PC-3 (cell line): ENCODE results near the gene ATIC. TPM values are rescaled to one million over a fixed set of nuclear protein-coding genes. Genes with fewer than 3 reads are reported as not detected.

Source experiments
- ATAC-seq: fragments of 200-7000 bp; cut with Tn5 transposase; 2 replicates; pipeline ENCODE4 v1.9.1; 2020; ENCODE audit warnings: mild to moderate bottlenecking, moderate library complexity
- BruUV-seq: library from RNA; stranded (reverse); fragments of 400-500 nt; replicated peaks from 2 replicates; lab custom pipeline; 2021; lab: Mats Ljungman, UMichigan
- CTCF ChIA-PET: fragments of 300-600 bp; sonication (Branson Sonifier 250); formaldehyde crosslinking; loops from one replicate; lab custom pipeline; 2022; ENCODE audit warnings: antibody characterized with exemption; lab: Charles Lee
- POLR2A ChIA-PET: fragments of 300-600 bp; sonication (Branson Sonifier 250); formaldehyde crosslinking; loops from one replicate; lab custom pipeline; 2022; ENCODE audit warnings: antibody characterized with exemption; ENCODE audit not compliant: unreplicated experiment; lab: Charles Lee
- DNase-seq: peaks from one replicate; pipeline ENCODE4 v3.0.0-alpha.2; 2015
- H2AFZ ChIP-seq: fragments of 300-600 bp; sonication (generic); 2 replicates; pipeline ENCODE4 v1.6.0; 2016; ENCODE audit warnings: antibody characterized with exemption, low read length
- H3F3A ChIP-seq: fragments of 300-600 bp; sonication (generic); one replicate; pipeline ENCODE4 v1.6.0; 2017; ENCODE audit warnings: antibody characterized with exemption, low read length, control low read depth, mild to moderate bottlenecking; ENCODE audit not compliant: unreplicated experiment
- H3K27ac ChIP-seq: fragments of 300-600 bp; sonication (generic); 2 replicates; pipeline ENCODE4 v1.5.1; 2016; ENCODE audit warnings: mild to moderate bottlenecking, low read length
- H3K27me3 ChIP-seq: fragments of 300-600 bp; sonication (generic); 2 replicates; pipeline ENCODE4 v1.6.1; 2016; ENCODE audit warnings: low read length, mixed read lengths
- H3K36me3 ChIP-seq: fragments of 300-600 bp; sonication (generic); 2 replicates; pipeline ENCODE4 v1.6.1; 2016; ENCODE audit warnings: low read depth, mixed run types, low read length, mixed read lengths
- H3K4me1 ChIP-seq: fragments of 300-600 bp; sonication (generic); 2 replicates; pipeline ENCODE4 v1.5.1; 2016; ENCODE audit warnings: low read length; ENCODE audit not compliant: insufficient read depth
- H3K4me2 ChIP-seq: fragments of 300-600 bp; sonication (generic); 2 replicates; pipeline ENCODE4 v1.6.0; 2016; ENCODE audit warnings: low read length
- H3K4me3 ChIP-seq: fragments of 300-600 bp; sonication (generic); 2 replicates; pipeline ENCODE4 v1.5.1; 2016; ENCODE audit warnings: mild to moderate bottlenecking, low read length, mixed read lengths
- H3K79me2 ChIP-seq: fragments of 300-600 bp; sonication (generic); 2 replicates; pipeline ENCODE4 v1.6.1; 2017; ENCODE audit warnings: low read length, mixed read lengths
- H3K9ac ChIP-seq: fragments of 300-600 bp; sonication (generic); 2 replicates; pipeline ENCODE4 v1.6.0; 2016; ENCODE audit warnings: mild to moderate bottlenecking, low read length
- H3K9me2 ChIP-seq: fragments of 300-600 bp; sonication (generic); replicated peaks from 2 replicates; pipeline ENCODE4 v1.6.1; 2016; ENCODE audit warnings: mixed run types, low read length, mixed read lengths
- H3K9me3 ChIP-seq: fragments of 300-600 bp; sonication (generic); 2 replicates; pipeline ENCODE4 v1.6.1; 2016; ENCODE audit warnings: low read length, mixed read lengths
- H4K20me1 ChIP-seq: fragments of 300-600 bp; sonication (generic); 2 replicates; pipeline ENCODE4 v1.6.1; 2016; ENCODE audit warnings: low read length, mixed read lengths
- EZH2 ChIP-seq: fragments of 300-600 bp; sonication (generic); IDR thresholded peaks from one replicate; pipeline ENCODE4 v1.6.1; 2017; ENCODE audit warnings: antibody characterized with exemption, mild to moderate bottlenecking, low read length; ENCODE audit not compliant: unreplicated experiment
- EZH2phosphoT487 ChIP-seq: fragments of 300-600 bp; sonication (generic); IDR thresholded peaks from 2 replicates; pipeline ENCODE4 v1.6.1; 2018; ENCODE audit warnings: mild to moderate bottlenecking, antibody characterized with exemption, low read length, borderline replicate concordance
- intact Hi-C: fragments of 100-400 bp; cut with micrococcal nuclease; formaldehyde crosslinking; loops from 2 replicates; pipeline ENCODE4 v1.9.0; 2023
- total RNA-seq: library from RNA; depleted of rRNA; stranded (reverse); fragments of >200 nt; gene quantifications from 2 replicates; pipeline ENCODE4 v1.2.3, GENCODE V29; 2014
- TF ChIP-seq, protein P1 (sequence below): fragments of 300-600 bp; sonication (generic); conservative IDR thresholded peaks from 2 replicates; pipeline ENCODE4 v1.5.1; 2017; ENCODE audit warnings: antibody characterized with exemption, low read depth, mild to moderate bottlenecking, low read length

ATIC gene
- total RNA-seq, 1 experiment from 2014 or later = 41.7 TPM

GRCh38 chr2:215313255-215313613 lies 1.4 kb downstream of the ATIC start:
- DNase-seq (no peak), ATAC-seq (no peak)
- no peak overlapping the region for H2AFZ ChIP-seq
- TF ChIP-seq EZH2phosphoT487 = no peak
- TF ChIP-seq, protein P1, sequence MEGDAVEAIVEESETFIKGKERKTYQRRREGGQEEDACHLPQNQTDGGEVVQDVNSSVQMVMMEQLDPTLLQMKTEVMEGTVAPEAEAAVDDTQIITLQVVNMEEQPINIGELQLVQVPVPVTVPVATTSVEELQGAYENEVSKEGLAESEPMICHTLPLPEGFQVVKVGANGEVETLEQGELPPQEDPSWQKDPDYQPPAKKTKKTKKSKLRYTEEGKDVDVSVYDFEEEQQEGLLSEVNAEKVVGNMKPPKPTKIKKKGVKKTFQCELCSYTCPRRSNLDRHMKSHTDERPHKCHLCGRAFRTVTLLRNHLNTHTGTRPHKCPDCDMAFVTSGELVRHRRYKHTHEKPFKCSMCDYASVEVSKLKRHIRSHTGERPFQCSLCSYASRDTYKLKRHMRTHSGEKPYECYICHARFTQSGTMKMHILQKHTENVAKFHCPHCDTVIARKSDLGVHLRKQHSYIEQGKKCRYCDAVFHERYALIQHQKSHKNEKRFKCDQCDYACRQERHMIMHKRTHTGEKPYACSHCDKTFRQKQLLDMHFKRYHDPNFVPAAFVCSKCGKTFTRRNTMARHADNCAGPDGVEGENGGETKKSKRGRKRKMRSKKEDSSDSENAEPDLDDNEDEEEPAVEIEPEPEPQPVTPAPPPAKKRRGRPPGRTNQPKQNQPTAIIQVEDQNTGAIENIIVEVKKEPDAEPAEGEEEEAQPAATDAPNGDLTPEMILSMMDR = no peak
- TF ChIP-seq EZH2 = no peak
- H3K9ac ChIP-seq = no peak overlapping the region
- H3K9me3 ChIP-seq = no peaks in the 10 kb centered on the region
- peak overlapping the region; percentile 96 for H3K4me3 ChIP-seq
- ChIA-PET POLR2A (no interaction called here), CTCF (no interaction called here)
- H3K4me1 ChIP-seq = peaks cover 49% of the 10 kb centered on the region
- no TSS peak for BruUV-seq
- peak overlapping the region; percentile 100 for H3K4me2 ChIP-seq
- peaks cover 51% of the 10 kb centered on the region for H3K79me2 ChIP-seq
- H3K9me2 ChIP-seq = no peaks in the 10 kb centered on the region
- no peaks in the 10 kb centered on the region for H3F3A ChIP-seq
- intact Hi-C loops = loop anchor here (10.0 kb wide), 1 partner anchor 222 kb away; no protein-coding TSS in a partner anchor
- H3K27ac ChIP-seq = no peak overlapping the region
- H3K36me3 ChIP-seq = peaks cover 27% of the 10 kb centered on the region
- no peaks in the 10 kb centered on the region for H4K20me1 ChIP-seq
- no peaks in the 10 kb centered on the region for H3K27me3 ChIP-seq

DNA sequence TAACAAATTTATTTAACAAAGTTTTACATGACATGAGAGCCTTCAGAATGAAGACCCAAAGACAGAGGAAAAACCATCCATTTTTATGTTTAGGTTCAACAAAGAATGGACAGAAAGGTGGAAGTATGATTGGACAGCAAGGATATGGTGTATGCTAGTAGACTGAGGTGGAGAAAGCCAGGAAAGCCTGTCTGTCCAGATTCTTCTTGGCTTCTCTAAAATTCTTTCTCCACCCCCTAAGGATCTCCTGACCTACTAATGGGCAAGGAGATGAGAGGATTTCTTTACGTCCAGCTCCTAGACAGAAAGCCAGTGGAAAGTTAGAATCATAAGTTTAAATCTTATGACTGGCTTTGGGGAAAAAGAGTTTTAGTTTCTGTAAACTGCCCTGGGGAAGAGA lies 3.0 kb downstream of the ATIC start:
- intact Hi-C loops = loop anchor here (10.0 kb wide), 1 partner anchor 220 kb away; no protein-coding TSS in a partner anchor
- BruUV-seq = no TSS peak
- no peak overlapping the region for H3K27ac ChIP-seq

GRCh38 chr2:215315301-215315700 lies 3.4 kb downstream of the ATIC start:
- no peak for ATAC-seq
- Histone ChIP-seq H3K9me3 (no peaks in the 10 kb centered on the region), H3K4me1 (peaks cover 47% of the 10 kb centered on the region), H3K4me2 (peak overlapping the region; percentile 100; the same call in 1 of the 2 replicates), H3K79me2 (peaks cover 51% of the 10 kb centered on the region), H3K9ac (no peak overlapping the region), H3K9me2 (no peaks in the 10 kb centered on the region), H3K4me3 (no peak overlapping the region), H3K27ac (no peak overlapping the region), H3F3A (no peaks in the 10 kb centered on the region), H3K36me3 (peaks cover 47% of the 10 kb centered on the region), H2AFZ (no peak overlapping the region), H3K27me3 (no peaks in the 10 kb centered on the region), H4K20me1 (no peaks in the 10 kb centered on the region)
- no peak for DNase-seq
- ChIA-PET CTCF (no interaction called here), POLR2A (no interaction called here)
- intact Hi-C loops = loop anchor here (10.0 kb wide), 1 partner anchor 220 kb away; no protein-coding TSS in a partner anchor
- BruUV-seq = no TSS peak
- TF ChIP-seq, protein P1 = no peak
- TF ChIP-seq EZH2phosphoT487 (no peak), EZH2 (no peak)

More for the DNA sequence above, 3.0 kb downstream of the ATIC start:
- Histone ChIP-seq H3K36me3 (peaks cover 43% of the 10 kb centered on the region), H3K4me2 (peak overlapping the region; percentile 100), H3K9me3 (no peaks in the 10 kb centered on the region), H3K9ac (no peak overlapping the region), H3K4me1 (peaks cover 49% of the 10 kb centered on the region), H4K20me1 (no peaks in the 10 kb centered on the region), H3F3A (no peaks in the 10 kb centered on the region), H3K79me2 (peaks cover 51% of the 10 kb centered on the region), H3K9me2 (no peaks in the 10 kb centered on the region), H3K27me3 (no peaks in the 10 kb centered on the region), H2AFZ (no peak overlapping the region), H3K4me3 (no peak overlapping the region)
- DNase-seq (peak; percentile 69), ATAC-seq (no peak)
- ChIA-PET POLR2A (no interaction called here), CTCF (no interaction called here)
- TF ChIP-seq, protein P1 = no peak
- TF ChIP-seq EZH2phosphoT487 (no peak), EZH2 (no peak)
